HEK293 (cell line): ENCODE results near the gene MORC4.

Experiments used
- ZNF146 ChIP-seq: fragments of 450-650 bp; formaldehyde crosslinking; IDR thresholded peaks from 2 replicates; pipeline ENCODE4 v1.5.1; 2016; ENCODE audit warnings: missing biosample characterization, missing genetic modification characterization
- TF ChIP-seq, protein P1 (sequence below): fragments of 450-650 bp; formaldehyde crosslinking; IDR thresholded peaks from 2 replicates; pipeline ENCODE4 v1.5.1; 2016; ENCODE audit warnings: missing biosample characterization, missing genetic modification characterization

DNA sequence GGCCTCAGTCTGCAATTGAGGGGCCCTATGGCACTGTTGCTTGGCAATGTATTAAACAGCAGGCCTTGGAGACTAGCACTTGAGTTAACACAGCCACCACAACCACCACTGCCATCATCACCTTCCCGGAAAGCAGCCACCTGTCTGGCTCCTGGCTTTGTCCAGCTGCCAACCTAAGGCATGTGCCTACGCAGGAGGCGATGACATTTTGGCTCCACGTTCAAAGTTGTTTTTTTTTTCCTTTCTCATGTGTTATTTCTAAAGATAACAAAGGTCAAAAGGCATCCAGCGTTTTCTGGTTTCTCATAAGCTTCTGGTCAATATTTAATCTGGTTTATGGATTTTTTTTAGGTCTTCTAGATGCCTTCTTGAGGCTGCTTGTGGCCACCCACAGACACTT lies 72.3 kb downstream of the MORC4 start:
- TF ChIP-seq, protein P1, sequence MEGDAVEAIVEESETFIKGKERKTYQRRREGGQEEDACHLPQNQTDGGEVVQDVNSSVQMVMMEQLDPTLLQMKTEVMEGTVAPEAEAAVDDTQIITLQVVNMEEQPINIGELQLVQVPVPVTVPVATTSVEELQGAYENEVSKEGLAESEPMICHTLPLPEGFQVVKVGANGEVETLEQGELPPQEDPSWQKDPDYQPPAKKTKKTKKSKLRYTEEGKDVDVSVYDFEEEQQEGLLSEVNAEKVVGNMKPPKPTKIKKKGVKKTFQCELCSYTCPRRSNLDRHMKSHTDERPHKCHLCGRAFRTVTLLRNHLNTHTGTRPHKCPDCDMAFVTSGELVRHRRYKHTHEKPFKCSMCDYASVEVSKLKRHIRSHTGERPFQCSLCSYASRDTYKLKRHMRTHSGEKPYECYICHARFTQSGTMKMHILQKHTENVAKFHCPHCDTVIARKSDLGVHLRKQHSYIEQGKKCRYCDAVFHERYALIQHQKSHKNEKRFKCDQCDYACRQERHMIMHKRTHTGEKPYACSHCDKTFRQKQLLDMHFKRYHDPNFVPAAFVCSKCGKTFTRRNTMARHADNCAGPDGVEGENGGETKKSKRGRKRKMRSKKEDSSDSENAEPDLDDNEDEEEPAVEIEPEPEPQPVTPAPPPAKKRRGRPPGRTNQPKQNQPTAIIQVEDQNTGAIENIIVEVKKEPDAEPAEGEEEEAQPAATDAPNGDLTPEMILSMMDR (tag by site-specific recombination): no peak
- no peak for TF ChIP-seq ZNF146 (tag by site-specific recombination)
